ENCODE results near the gene CHRM2.

The CHRM2 gene

GRCh38 chr7:137069249-137069963 is 201.0 kb downstream of the CHRM2 start:
- TF ChIP-seq CTCF (IDR thresholded peaks at IDR 0.05; ENCODE audit: low read length, missing control alignments): no peak
- no peak for DNase-seq (ENCODE audit: low read depth)
- H3K4me3 ChIP-seq (replicated peaks; ENCODE audit: low read depth, low read length): no peak overlapping the region
